Endodermal cell (in vitro differentiated cells): ENCODE data around the gene AGPAT3. TPM values are rescaled to one million over a fixed set of nuclear protein-coding genes. Genes with fewer than 3 reads are reported as not detected.

ENCODE experiments used
- DNase-seq: peaks from one replicate; pipeline ENCODE4 v3.0.0-alpha.2; 2017
- H3K27ac ChIP-seq: 2 replicates; pipeline ENCODE4 v1.5.1; 2013; ENCODE audit warnings: mild to moderate bottlenecking, low read depth, low read length, moderate library complexity
- H3K27me3 ChIP-seq: 2 replicates; pipeline ENCODE4 v1.6.1; 2013; ENCODE audit warnings: mild to moderate bottlenecking, low read length, moderate library complexity; ENCODE audit not compliant: insufficient read depth, control insufficient read depth, poor library complexity, severe bottlenecking
- H3K36me3 ChIP-seq: 2 replicates; pipeline ENCODE4 v1.7.0; 2013; ENCODE audit warnings: mild to moderate bottlenecking, low read length, moderate library complexity; ENCODE audit not compliant: control insufficient read depth, insufficient read depth
- H3K4me1 ChIP-seq: one replicate; pipeline ENCODE4 v1.7.0; 2013; ENCODE audit warnings: low read length; ENCODE audit not compliant: control insufficient read depth, insufficient read depth
- H3K4me3 ChIP-seq: 2 replicates; pipeline ENCODE4 v1.5.1; 2013; ENCODE audit warnings: mild to moderate bottlenecking, low read length, moderate library complexity
- H3K9ac ChIP-seq: 2 replicates; pipeline ENCODE4 v1.6.1; 2013; ENCODE audit warnings: mild to moderate bottlenecking, low read length, moderate library complexity; ENCODE audit not compliant: poor library complexity, severe bottlenecking; ENCODE audit errors: extremely low read depth
- H3K9me3 ChIP-seq: 2 replicates; pipeline ENCODE4 v1.6.1; 2013; ENCODE audit warnings: mild to moderate bottlenecking, low read length, moderate library complexity; ENCODE audit not compliant: control insufficient read depth
- H3K27ac Mint-ChIP-seq: 2 replicates; pipeline ENCODE4 v1.8.0; 2020; ENCODE audit warnings: mixed read lengths
- H3K27me3 Mint-ChIP-seq: 2 replicates; pipeline ENCODE4 v1.8.0; 2021; ENCODE audit warnings: mild to moderate bottlenecking, mixed read lengths; ENCODE audit not compliant: insufficient read depth
- H3K36me3 Mint-ChIP-seq: 2 replicates; pipeline ENCODE4 v1.8.0; 2020; ENCODE audit warnings: low read depth, mixed read lengths
- H3K4me1 Mint-ChIP-seq: 2 replicates; pipeline ENCODE4 v1.8.0; 2020; ENCODE audit warnings: mixed read lengths
- H3K4me3 Mint-ChIP-seq: 2 replicates; pipeline ENCODE4 v1.8.0; 2020; ENCODE audit warnings: mild to moderate bottlenecking, moderate library complexity, mixed read lengths
- H3K9me3 Mint-ChIP-seq: 2 replicates; pipeline ENCODE4 v1.8.0; 2020; ENCODE audit warnings: mild to moderate bottlenecking, mixed read lengths
- CTCF ChIP-seq: fragments of 200-600 bp; sonication (generic); conservative IDR thresholded peaks from 2 replicates; pipeline ENCODE4 v1.5.0; 2021; ENCODE audit warnings: antibody characterized with exemption, mild to moderate bottlenecking
- WGBS, 2 experiments: methylation state at CpG; one replicate each; pipeline versions ENCODE4 v1.1.5 to v1.1.7; 2013; ENCODE audit warnings: missing lambda C conversion rate in 2 of 2, mixed read lengths in 1 of 2; ENCODE audit not compliant: insufficient coverage in 1 of 2, insufficient read length in 1 of 2; 5-methylcytosine and 5-hydroxymethylcytosine counted together
- total RNA-seq, 2 donors: library from RNA; stranded (reverse); fragmentation: NEBNext Ultra II Directional in 1 of 2; extraction: Animal tissue kit (Norgen Biotek cat#: 25700) in 1 of 2; gene quantifications; 2 replicates in 1 of 2; 3 replicates in 1 of 2; pipeline ENCODE4 v1.2.1, GENCODE V29; 2021

The AGPAT3 gene
- total RNA-seq, 2 donors from 2014 or later = 44.0 to 74.4 TPM

DNA sequence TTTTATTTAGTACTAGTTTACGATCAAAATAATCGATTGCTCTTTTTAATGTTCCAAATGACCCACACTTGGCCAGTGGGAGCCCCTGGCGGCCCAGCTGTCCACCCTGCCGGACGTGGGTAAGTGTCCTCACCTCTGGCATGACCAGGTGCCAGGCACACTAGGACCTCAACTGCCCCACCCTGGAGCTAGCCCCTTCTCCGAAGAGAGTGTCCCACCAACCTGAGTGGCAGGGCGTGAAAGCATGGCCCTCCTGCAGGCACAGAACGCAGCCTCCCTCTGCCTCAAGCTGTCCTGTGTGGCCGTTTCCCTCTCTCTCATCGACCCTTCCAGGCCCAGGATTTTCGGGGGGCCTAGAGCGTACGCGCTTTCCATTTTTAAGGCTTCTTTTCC lies 32.9 kb upstream of the AGPAT3 start:
- H3K9me3 ChIP-seq = no peaks in the 10 kb centered on the region
- 94 to 100% methylated on average over 8 to 14 of the region's 14 CpGs for WGBS, 2 experiments
- no peaks in the 10 kb centered on the region for H3K27me3 ChIP-seq
- H3K36me3 ChIP-seq = no peaks in the 10 kb centered on the region
- H3K4me3 Mint-ChIP-seq = no peak overlapping the region
- no peak overlapping the region for H3K27ac ChIP-seq
- no peaks in the 10 kb centered on the region for H3K4me1 ChIP-seq
- peaks cover 4% of the 10 kb centered on the region for H3K27me3 Mint-ChIP-seq
- H3K4me3 ChIP-seq = no peak overlapping the region
- no peaks in the 10 kb centered on the region for H3K4me1 Mint-ChIP-seq
- no peak overlapping the region for H3K27ac Mint-ChIP-seq
- no peaks in the 10 kb centered on the region for H3K36me3 Mint-ChIP-seq
- no peak for TF ChIP-seq CTCF
- DNase-seq = no peak
- H3K9ac ChIP-seq = no peak overlapping the region
- H3K9me3 Mint-ChIP-seq = peaks cover 12% of the 10 kb centered on the region

GRCh38 chr21:43832648-43833047 lies 32.4 kb upstream of the AGPAT3 start:
- Mint-ChIP-seq H3K27me3 (peaks cover 4% of the 10 kb centered on the region), H3K4me1 (no peaks in the 10 kb centered on the region), H3K27ac (no peak overlapping the region), H3K36me3 (no peaks in the 10 kb centered on the region), H3K9me3 (peaks cover 14% of the 10 kb centered on the region), H3K4me3 (no peak overlapping the region)
- no peak for TF ChIP-seq CTCF
- Histone ChIP-seq H3K27ac (no peak overlapping the region), H3K4me3 (no peak overlapping the region), H3K4me1 (no peaks in the 10 kb centered on the region), H3K9me3 (no peaks in the 10 kb centered on the region), H3K27me3 (no peaks in the 10 kb centered on the region), H3K9ac (no peak overlapping the region), H3K36me3 (no peaks in the 10 kb centered on the region)
- DNase-seq = no peak
- 87 to 90% methylated on average over 7 to 10 of the region's 10 CpGs for WGBS, 2 experiments

DNA sequence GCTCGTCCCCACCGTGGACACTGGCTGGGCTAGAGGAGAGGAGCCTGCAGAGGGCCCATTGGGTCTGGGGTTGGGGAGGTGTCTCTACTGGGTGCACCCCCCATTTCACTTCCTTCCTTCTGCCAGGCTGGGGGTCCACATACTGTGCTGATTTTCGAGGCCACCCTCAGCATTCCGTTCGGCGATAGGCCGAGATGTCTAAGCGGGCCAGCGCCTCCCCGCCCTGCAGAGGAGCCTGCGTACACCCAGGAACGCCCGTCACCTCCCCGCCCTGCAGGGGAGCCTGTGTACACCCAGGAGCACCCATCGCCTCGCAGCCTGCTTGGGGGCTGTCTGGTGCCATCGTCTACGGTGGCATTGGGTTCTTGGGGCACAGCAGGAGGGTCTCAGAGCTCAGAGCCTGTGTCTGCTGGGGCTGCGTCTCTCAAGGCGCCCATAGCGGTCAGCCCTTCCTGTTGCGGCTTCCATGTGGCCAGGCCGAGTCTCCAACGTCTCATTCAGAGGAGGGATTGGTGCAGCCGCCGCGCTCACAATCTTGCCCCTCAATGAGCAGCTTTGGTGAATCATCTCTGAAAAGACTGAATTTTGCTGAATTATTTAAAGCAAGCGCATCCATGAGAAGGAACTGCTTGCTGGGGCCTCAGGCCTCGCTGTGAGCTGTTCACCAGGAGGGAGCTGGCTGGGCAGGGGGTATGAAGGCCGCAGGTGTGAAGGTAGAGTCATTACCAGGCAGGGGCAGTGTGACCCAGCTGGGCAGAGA lies 30.7 kb upstream of the AGPAT3 start:
- Mint-ChIP-seq H3K4me3 (no peak overlapping the region), H3K27me3 (peaks cover 4% of the 10 kb centered on the region), H3K9me3 (peaks cover 14% of the 10 kb centered on the region), H3K4me1 (no peaks in the 10 kb centered on the region), H3K27ac (no peak overlapping the region), H3K36me3 (no peaks in the 10 kb centered on the region)
- Histone ChIP-seq H3K9ac (no peak overlapping the region), H3K36me3 (no peaks in the 10 kb centered on the region), H3K4me1 (no peaks in the 10 kb centered on the region), H3K4me3 (no peak overlapping the region), H3K27ac (no peak overlapping the region), H3K27me3 (no peaks in the 10 kb centered on the region), H3K9me3 (no peaks in the 10 kb centered on the region)
- no peak for DNase-seq
- TF ChIP-seq CTCF = no peak
- 92% methylated on average over 20 to 30 of the region's 30 CpGs for WGBS, 2 experiments
